Activated naive CD4-positive, alpha-beta T cell treated with anti-CD3 and anti-CD28 coated beads, Interleukin-2, amount 50 U/mL, for 24 hours (primary cell): ENCODE measurements around the gene E2F2.

Source experiments
- H3K27ac Mint-ChIP-seq: one replicate; pipeline ENCODE4 v1.8.0; 2021; ENCODE audit warnings: mild to moderate bottlenecking, mixed read lengths
- H3K27me3 Mint-ChIP-seq: one replicate; pipeline ENCODE4 v1.8.0; 2021; ENCODE audit warnings: mixed read lengths
- H3K36me3 Mint-ChIP-seq: one replicate; pipeline ENCODE4 v1.8.0; 2021; ENCODE audit warnings: mixed read lengths
- H3K4me1 Mint-ChIP-seq: one replicate; pipeline ENCODE4 v1.8.0; 2021; ENCODE audit warnings: mixed read lengths
- H3K4me3 Mint-ChIP-seq: one replicate; pipeline ENCODE4 v1.8.0; 2021; ENCODE audit warnings: mild to moderate bottlenecking, mixed read lengths
- H3K9me3 Mint-ChIP-seq: one replicate; pipeline ENCODE4 v1.8.0; 2021; ENCODE audit warnings: mixed read lengths

E2F2 gene

GRCh38 chr1:23566304-23566703 lies 35.3 kb upstream of the E2F2 start:
- Mint-ChIP-seq H3K36me3 (no peaks in the 10 kb centered on the region), H3K9me3 (no peaks in the 10 kb centered on the region), H3K4me3 (peak overlapping the region; percentile 70), H3K27me3 (peaks cover 3% of the 10 kb centered on the region), H3K4me1 (peaks cover 47% of the 10 kb centered on the region), H3K27ac (peak overlapping the region; percentile 82)

- Mint-ChIP-seq H3K4me1 (peaks cover 50% of the 10 kb centered on the region), H3K27ac (peak overlapping the region; percentile 82), H3K36me3 (no peaks in the 10 kb centered on the region), H3K27me3 (peaks cover 3% of the 10 kb centered on the region), H3K4me3 (no peak overlapping the region), H3K9me3 (no peaks in the 10 kb centered on the region)
These were observed 34.7 kb upstream of the E2F2 start for GRCh38 chr1:23565776-23566175.

GRCh38 chr1:23564529-23565122 lies 33.6 kb upstream of the E2F2 start:
- Mint-ChIP-seq H3K4me1 (peaks cover 61% of the 10 kb centered on the region), H3K27ac (no peak overlapping the region), H3K27me3 (peaks cover 3% of the 10 kb centered on the region), H3K4me3 (no peak overlapping the region), H3K9me3 (no peaks in the 10 kb centered on the region), H3K36me3 (no peaks in the 10 kb centered on the region)

- no peak overlapping the region for H3K4me3 Mint-ChIP-seq
- H3K9me3 Mint-ChIP-seq: no peaks in the 10 kb centered on the region
- no peaks in the 10 kb centered on the region for H3K36me3 Mint-ChIP-seq
- H3K4me1 Mint-ChIP-seq: peaks cover 62% of the 10 kb centered on the region
- H3K27me3 Mint-ChIP-seq: peaks cover 3% of the 10 kb centered on the region
- peak overlapping the region; percentile 38 for H3K27ac Mint-ChIP-seq
These were observed 32.8 kb upstream of the E2F2 start for GRCh38 chr1:23563755-23564374.

GRCh38 chr1:23563003-23563402 lies 32.0 kb upstream of the E2F2 start:
- Mint-ChIP-seq H3K9me3 (no peaks in the 10 kb centered on the region), H3K27me3 (no peaks in the 10 kb centered on the region), H3K36me3 (no peaks in the 10 kb centered on the region), H3K27ac (peak overlapping the region; percentile 38), H3K4me3 (no peak overlapping the region), H3K4me1 (peaks cover 57% of the 10 kb centered on the region)

- H3K9me3 Mint-ChIP-seq: no peaks in the 10 kb centered on the region
- H3K27ac Mint-ChIP-seq: no peak overlapping the region
- peaks cover 60% of the 10 kb centered on the region for H3K4me1 Mint-ChIP-seq
- no peaks in the 10 kb centered on the region for H3K36me3 Mint-ChIP-seq
- no peaks in the 10 kb centered on the region for H3K27me3 Mint-ChIP-seq
- H3K4me3 Mint-ChIP-seq: peak overlapping the region; percentile 55
These were observed 31.3 kb upstream of the E2F2 start for GRCh38 chr1:23562137-23562876.

- Mint-ChIP-seq H3K27ac (no peak overlapping the region), H3K36me3 (no peaks in the 10 kb centered on the region), H3K4me1 (peaks cover 61% of the 10 kb centered on the region), H3K4me3 (no peak overlapping the region), H3K9me3 (no peaks in the 10 kb centered on the region), H3K27me3 (no peaks in the 10 kb centered on the region)
These were observed 30.7 kb upstream of the E2F2 start for GRCh38 chr1:23561813-23562100.

GRCh38 chr1:23561076-23561812 lies 30.2 kb upstream of the E2F2 start:
- Mint-ChIP-seq H3K27me3 (no peaks in the 10 kb centered on the region), H3K4me1 (peaks cover 64% of the 10 kb centered on the region), H3K27ac (no peak overlapping the region), H3K4me3 (peak overlapping the region; percentile 63), H3K36me3 (no peaks in the 10 kb centered on the region), H3K9me3 (no peaks in the 10 kb centered on the region)

- peaks cover 70% of the 10 kb centered on the region for H3K4me1 Mint-ChIP-seq
- no peaks in the 10 kb centered on the region for H3K36me3 Mint-ChIP-seq
- H3K4me3 Mint-ChIP-seq: peak overlapping the region; percentile 92
- H3K9me3 Mint-ChIP-seq: no peaks in the 10 kb centered on the region
- H3K27me3 Mint-ChIP-seq: no peaks in the 10 kb centered on the region
- no peak overlapping the region for H3K27ac Mint-ChIP-seq
These were observed 29.1 kb upstream of the E2F2 start for GRCh38 chr1:23559985-23560741.

- peak within 1 kb of the TSS; percentile 92 for H3K4me3 Mint-ChIP-seq
- H3K36me3 Mint-ChIP-seq: no peaks in the 10 kb centered on the region
- H3K4me1 Mint-ChIP-seq: peaks cover 74% of the 10 kb centered on the region
- H3K27me3 Mint-ChIP-seq: no peaks in the 10 kb centered on the region
- peak within 1 kb of the TSS; percentile 80 for H3K27ac Mint-ChIP-seq
- no peaks in the 10 kb centered on the region for H3K9me3 Mint-ChIP-seq
These were observed 28.3 kb upstream of the E2F2 start, which contains the start of gene ID3 for GRCh38 chr1:23559136-23559984. Gene ID3 (minus strand): TSS chr1:23559501. CDS start chr1:23559426, 75 bp downstream.

GRCh38 chr1:23558872-23559135 lies 27.8 kb upstream of the E2F2 start:
- Mint-ChIP-seq H3K36me3 (no peaks in the 10 kb centered on the region), H3K4me1 (peaks cover 79% of the 10 kb centered on the region), H3K27me3 (no peaks in the 10 kb centered on the region), H3K4me3 (peak overlapping the region; percentile 92), H3K27ac (peak overlapping the region; percentile 80), H3K9me3 (no peaks in the 10 kb centered on the region)

- peak overlapping the region; percentile 80 for H3K27ac Mint-ChIP-seq
- no peaks in the 10 kb centered on the region for H3K9me3 Mint-ChIP-seq
- peaks cover 79% of the 10 kb centered on the region for H3K4me1 Mint-ChIP-seq
- H3K27me3 Mint-ChIP-seq: no peaks in the 10 kb centered on the region
- H3K36me3 Mint-ChIP-seq: no peaks in the 10 kb centered on the region
- peak overlapping the region; percentile 92 for H3K4me3 Mint-ChIP-seq
These were observed 27.3 kb upstream of the E2F2 start for GRCh38 chr1:23558140-23558871.

- H3K27me3 Mint-ChIP-seq: no peaks in the 10 kb centered on the region
- no peaks in the 10 kb centered on the region for H3K36me3 Mint-ChIP-seq
- peak overlapping the region; percentile 92 for H3K4me3 Mint-ChIP-seq
- peak overlapping the region; percentile 78 for H3K27ac Mint-ChIP-seq
- H3K9me3 Mint-ChIP-seq: no peaks in the 10 kb centered on the region
- H3K4me1 Mint-ChIP-seq: peaks cover 73% of the 10 kb centered on the region
These were observed 26.6 kb upstream of the E2F2 start for GRCh38 chr1:23557471-23558124.
